Erythroblast (primary cell): ENCODE results near the gene MAP1LC3C.
"Not testable (repeated sequence)": the region's sequence is repeated elsewhere in the genome, so short reads cannot be mapped to it uniquely, and the experiment has no call there.

Source experiments
- DNase-seq, 2 experiments: peaks; one replicate each; lab custom pipeline; 2025; lab: John Stamatoyannopoulos, UW
- GATA1 ChIP-seq: IDR thresholded peaks from 2 replicates; pipeline ENCODE4 v1.6.1; 2011; ENCODE audit warnings: low read depth, mild to moderate bottlenecking, control low read depth, low read length, moderate library complexity
- POLR2A ChIP-seq: IDR thresholded peaks from 2 replicates; pipeline ENCODE4 v1.6.1; 2011; ENCODE audit warnings: mild to moderate bottlenecking, low read length

The MAP1LC3C gene

DNA sequence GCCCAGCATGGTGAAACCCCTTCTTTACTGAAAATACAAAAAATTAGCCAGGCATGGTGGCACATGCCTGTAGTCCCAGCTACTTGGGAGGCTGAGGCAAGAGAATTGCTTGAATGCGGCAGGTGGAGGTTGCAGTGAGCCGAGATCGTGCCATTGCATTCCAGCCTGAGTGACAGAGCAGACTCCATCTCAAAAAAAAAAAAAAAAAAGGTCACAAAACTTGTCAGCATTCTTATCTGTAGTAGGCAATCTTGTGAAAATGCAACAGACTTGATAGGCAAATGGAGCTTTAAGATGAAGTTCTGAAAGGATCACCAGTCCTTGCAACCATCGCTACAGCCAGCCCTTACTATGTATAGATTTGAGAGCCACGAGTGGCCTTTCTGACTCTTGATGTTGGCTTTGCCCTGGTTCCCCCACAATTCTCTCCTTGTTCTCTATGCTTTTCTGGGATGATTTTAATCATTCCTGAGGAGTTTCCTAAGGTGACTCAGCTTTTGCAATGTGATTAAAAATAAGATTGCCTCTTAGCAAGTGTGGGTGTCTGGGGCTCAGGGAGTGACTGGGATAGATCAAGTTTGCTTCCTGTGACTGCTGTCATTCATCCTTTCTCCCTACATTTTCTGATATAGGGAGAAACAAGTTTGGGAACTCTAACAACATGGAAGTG is 7.1 kb upstream of the MAP1LC3C start:
- TF ChIP-seq GATA1, result no peak
- no peak for TF ChIP-seq POLR2A
- no peak for DNase-seq

DNA sequence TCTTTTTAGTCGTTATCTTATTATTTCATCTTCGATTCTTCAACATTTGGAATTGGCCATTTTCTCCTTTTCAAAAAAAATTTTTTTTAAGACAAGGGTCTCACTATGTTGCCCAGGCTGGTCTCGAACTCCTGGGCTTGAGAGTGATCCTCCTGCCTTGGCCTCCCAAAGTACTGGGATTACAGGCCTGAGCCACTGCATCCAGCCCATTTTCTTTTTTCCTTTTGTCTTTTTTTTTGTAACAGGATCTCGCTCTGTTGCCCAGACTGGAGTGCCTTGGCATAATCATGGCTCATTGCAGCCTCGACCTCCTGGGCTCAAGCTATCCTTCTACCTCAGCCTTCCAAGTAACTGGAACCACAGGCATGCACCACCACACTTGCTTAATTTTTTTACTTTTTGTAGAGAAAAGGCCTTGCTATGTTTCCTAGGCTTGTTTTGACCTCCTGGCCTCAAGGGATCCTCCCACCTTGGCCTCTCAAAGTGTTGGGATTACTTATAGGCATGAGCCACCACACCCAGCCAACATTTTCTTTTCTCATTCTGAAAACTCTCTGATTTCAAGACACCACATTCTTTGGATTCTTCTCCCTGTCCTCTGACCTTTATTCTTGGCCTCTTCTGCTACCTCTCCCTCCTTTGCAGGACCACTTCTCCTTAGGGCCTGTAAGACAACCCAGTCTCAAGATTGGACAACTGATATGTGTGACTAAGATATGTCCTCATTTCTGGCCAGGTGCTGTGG is 6.0 kb upstream of the MAP1LC3C start:
- no peak for DNase-seq
- TF ChIP-seq GATA1 (no peak), POLR2A (no peak)

DNA sequence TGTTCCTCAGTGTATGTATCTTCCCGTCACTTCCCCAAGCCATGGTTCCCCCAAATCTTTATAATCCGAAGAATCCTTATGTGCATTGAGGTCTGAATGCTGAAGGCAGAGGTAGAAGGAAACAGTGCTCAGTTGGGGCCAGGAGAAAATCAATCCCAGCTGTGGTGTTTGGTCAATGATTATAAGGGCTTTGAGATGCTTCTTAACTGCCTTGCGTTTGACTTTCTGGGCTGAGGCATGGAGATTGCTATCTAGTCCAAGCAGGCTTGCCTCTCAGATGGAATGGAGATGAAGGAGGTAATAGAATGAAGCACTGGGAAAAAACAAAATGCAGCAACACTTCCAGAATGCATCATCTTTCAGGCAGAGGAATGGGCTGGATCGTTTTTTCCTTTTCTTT is 3.6 kb upstream of the MAP1LC3C start:
- no peak for DNase-seq
- no peak for TF ChIP-seq POLR2A
- no peak for TF ChIP-seq GATA1

DNA sequence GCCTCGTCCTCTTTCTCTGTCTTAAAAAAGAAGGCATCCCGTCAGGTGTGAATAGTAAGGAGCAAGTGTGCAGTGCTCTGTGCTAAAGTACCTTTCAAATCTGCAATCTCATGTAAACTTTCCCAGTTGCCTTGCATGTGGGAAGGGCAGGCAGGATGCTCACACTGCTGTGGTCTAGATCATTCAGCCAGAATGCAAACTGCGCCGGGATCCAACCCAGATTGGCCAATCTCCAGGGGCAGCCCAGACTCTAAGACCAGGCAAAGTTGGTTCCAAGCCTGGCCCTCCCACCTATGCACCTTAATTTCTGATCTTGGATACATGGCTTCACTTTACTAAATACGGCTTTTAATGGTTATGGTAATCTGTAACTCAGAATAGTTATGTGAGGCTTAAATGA is 3.2 kb upstream of the MAP1LC3C start:
- TF ChIP-seq GATA1, result no peak
- no peak for TF ChIP-seq POLR2A
- DNase-seq, result no peak

DNA sequence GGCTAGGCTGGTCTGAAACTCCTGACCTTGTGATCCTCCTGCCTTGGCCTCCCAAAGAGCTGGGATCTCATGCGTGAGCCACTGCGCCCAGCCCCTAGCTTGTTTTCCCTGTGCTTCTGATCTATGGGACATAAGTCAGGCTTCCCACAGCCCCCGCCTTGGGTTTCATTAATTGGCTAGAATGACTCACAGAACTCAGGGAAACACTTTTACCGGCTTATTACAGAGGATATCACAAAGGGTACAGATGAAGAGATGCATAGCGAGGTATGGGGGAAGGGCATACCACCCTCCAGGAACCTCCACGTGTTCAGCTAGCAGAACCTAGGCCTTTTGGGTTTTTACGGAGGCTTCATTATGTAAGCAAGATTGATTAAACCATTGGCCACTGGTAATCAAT is 1.5 kb upstream of the MAP1LC3C start:
- DNase-seq, result no peak
- TF ChIP-seq GATA1 (no peak), POLR2A (no peak)

- no peak for TF ChIP-seq POLR2A
- no peak for TF ChIP-seq GATA1
- peak; percentile 73 to 82 for DNase-seq
Measured at GRCh38 chr1:241998412-241998921, 431 bp downstream of the MAP1LC3C start.

DNA sequence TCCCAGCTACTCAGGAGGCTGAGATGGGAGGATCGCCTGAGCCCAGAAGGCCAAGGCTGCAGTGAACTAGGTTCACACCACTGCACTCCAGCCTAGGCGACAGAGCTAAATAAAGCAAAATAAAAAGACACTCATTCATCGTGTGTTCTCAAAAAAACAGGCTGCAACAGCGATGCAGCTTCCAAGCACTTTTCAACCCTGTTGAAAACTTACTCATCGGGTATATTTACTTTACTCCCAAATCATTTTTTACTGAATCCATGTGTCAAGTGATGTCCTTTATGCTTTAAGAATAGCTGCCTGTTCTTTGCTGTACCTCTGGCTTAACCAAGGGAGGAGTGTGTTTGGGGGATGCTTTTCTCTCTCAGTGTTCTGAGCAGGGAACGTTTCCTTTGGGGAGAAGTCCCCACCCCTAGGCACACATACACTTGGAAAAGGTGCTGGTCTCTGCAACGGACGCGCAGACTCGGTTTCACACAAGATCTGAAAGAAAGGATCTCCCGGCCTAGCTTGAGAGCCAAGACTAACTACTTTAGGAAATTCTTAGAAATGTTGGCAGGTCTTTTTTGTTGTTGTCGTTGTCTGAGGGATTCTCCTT is 1.4 kb downstream of the MAP1LC3C start:
- no peak for DNase-seq
- TF ChIP-seq GATA1 (no peak), POLR2A (no peak)

DNA sequence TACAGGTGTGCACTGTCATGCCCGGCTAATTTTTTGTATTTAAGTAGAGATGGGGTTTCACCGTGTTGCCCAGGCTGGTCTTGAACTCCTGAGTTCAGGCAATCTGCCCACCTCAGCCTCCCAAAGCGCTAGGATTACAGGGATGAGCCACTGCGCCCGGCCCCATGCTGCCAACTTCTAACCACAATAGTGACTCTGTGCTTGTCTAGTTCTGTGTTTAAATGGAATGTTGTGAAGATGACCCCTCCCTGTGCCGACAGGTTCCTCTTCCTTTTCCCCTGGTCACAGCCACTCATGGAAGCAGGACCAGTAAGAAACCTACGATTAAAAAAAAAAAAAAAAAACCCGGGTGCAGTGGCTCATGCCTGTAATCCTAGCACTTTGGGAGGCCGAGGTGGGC is 4.7 kb downstream of the MAP1LC3C start:
- TF ChIP-seq GATA1 (no peak), POLR2A (no peak)
- no peak for DNase-seq

DNA sequence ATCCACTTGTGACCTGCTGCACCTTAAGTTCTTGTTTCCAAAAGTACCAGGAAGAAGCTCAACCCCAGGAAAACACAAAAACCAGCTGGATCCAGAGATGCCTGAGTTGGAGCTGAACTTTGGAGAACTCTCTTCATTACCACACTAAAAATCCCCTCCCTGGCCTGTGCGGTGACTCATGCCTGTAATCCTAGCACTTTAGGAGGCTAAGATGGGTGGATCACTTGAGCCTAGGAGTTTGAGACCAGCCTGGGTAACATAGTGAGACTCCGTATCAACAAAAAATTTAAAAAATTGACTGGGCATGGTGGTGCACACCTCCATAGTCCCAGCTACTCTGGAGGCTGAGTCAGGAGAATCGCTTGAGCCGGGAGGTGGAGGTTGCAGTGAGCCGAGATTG is 6.2 kb downstream of the MAP1LC3C start:
- DNase-seq, result no peak
- TF ChIP-seq GATA1, result no peak
- TF ChIP-seq POLR2A, result no peak

- DNase-seq, result no peak
- TF ChIP-seq POLR2A (no peak), GATA1 (no peak)
Measured at GRCh38 chr1:241990040-241990439, 8.9 kb downstream of the MAP1LC3C start.

GRCh38 chr1:241988389-241988930 is 10.4 kb downstream of the MAP1LC3C start:
- not testable (repeated sequence) for DNase-seq

DNA sequence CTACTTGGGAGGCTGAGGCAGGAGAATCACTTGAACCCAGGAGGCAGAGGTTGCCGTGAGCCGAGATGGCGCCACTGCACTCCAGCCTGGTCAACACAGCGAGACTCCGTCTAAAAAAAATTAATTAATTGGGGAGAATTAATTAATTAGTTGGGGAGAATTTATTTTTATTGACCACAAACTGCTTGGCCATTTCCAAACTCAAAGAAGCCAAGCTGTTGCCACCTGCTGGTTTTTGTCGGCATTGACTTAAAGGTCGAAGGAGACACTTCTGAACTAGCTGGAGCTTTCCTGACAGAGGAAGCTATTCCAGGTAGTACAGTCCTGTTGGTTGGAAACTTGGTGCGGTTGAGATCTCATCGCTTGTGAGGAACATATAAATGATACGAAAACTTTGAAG is 13.1 kb downstream of the MAP1LC3C start:
- peak; percentile 22 to 39 for DNase-seq
- no peak for TF ChIP-seq POLR2A
- no peak for TF ChIP-seq GATA1

DNA sequence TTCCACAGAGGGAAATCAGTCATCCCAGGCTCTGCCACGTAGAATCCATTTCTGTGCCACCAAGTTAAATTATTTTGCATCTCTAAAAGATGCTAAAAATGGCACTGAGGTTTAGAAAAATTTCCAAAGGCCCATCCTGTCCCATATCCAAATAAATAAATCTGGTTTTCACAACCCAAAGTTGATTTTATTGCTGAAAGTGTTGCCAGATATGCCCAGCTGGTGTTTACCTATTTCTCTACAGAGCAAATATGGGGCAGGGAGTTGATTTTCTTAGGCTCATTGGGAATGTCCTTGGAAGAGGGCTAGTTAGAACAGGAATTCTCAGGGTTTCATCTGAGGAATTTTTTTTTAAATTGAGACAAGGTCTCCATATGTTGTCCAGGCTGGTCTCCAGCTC is 19.0 kb downstream of the MAP1LC3C start:
- TF ChIP-seq GATA1 (no peak), POLR2A (no peak)
- no peak for DNase-seq

DNA sequence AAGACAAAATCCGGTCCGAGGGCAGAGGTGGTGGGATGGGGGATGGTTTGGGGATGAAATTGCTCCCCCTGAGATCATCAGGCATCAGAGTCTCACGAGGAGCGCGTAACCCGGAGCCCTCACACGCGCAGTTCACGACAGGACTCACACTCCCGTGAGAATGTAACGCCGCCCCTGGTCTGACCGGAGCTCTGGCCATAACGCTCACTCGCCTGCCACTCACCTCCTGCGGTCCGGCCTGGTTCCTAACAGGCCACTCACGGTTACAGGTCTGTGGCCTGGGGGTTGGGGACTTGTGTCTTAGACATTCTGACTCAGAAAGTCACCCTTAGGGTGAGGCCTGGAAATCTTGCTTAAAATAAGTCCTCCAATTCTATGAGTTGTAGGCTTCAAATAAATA is 19.8 kb downstream of the MAP1LC3C start:
- no peak for DNase-seq
- TF ChIP-seq POLR2A (no peak), GATA1 (no peak)

DNA sequence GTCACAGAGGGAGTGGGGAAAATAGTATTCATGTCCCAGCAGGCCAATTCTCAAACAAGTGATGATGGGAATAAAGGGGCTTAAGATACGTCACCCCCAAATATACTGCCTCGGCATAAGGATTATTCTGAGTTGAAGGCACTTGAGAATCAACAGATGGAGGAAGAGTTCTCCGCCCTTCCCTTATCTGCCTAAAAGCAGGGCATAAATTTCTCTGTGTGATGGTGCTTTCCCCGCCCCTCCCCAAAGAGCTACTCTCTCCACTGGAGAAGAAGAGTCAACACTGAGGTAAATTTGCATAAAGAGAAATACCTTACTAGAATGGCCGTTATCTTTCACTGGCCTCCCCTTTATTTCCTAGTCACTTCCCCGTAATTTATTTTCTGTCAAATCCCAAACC is 22.7 kb downstream of the MAP1LC3C start:
- no peak for TF ChIP-seq POLR2A
- no peak for TF ChIP-seq GATA1
- DNase-seq, result no peak
